ENCODE results near the gene UBE2Q2. TPM values are rescaled to one million over a fixed set of nuclear protein-coding genes. Genes with fewer than 3 reads are reported as not detected.
"Not testable (repeated sequence)": the region's sequence is repeated elsewhere in the genome, so short reads cannot be mapped to it uniquely, and the experiment has no call there.

The UBE2Q2 gene
- polyA plus RNA-seq, 1 donor from 2014 or later = 83.8 TPM

DNA sequence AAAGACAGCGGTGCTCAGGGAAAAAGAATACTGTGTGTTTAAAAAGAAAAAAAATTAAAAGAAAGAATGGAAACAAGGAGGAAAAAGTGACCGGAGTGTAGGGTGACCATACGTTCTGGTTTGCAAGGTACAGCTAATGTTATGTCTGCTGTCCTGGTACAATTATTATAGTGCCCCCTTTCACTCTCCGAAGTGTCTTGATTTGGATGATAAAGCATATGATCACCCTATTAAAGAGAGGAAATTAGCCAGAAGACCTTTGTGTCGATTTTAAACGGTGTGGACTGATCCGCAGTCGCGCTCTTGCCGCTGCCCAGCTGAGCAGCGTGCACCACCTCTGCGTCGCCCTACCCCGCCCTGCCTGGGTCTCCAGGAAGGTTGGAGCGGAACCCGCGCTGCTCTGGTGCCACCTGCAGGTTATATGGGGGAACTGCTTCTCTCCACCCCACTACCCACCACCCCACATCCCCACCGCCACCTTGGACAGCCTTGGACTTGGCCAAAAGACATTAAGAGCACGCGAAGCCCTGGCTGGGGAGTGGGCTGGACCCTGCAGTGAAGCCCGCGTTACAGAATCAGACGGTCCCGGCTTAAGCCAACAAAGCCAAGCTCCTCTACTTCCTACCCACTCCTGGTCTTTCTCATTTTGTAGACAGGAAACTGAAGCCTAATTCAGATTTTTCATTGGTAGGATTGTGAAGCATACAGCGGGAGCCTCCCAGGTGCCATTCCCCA lies 41.2 kb upstream of the UBE2Q2 start:
- H2AFZ ChIP-seq (ENCODE audit: low read depth, low read length) = no peak overlapping the region
- no peak overlapping the region for H3K4me2 ChIP-seq (ENCODE audit: low read length)
- H3K27me3 ChIP-seq (ENCODE audit: insufficient read depth, low read depth, low read length) = peaks cover 11% of the 10 kb centered on the region
- H3K36me3 ChIP-seq (ENCODE audit: insufficient read depth, low read length) = no peaks in the 10 kb centered on the region
- H4K20me1 ChIP-seq (ENCODE audit: insufficient read depth) = no peaks in the 10 kb centered on the region
- TF ChIP-seq SMC3 (conservative IDR thresholded peaks at IDR 0.05; ENCODE audit: poor library complexity) = peak; percentile 82
- TF ChIP-seq TAF1 (IDR thresholded peaks at IDR 0.05; ENCODE audit: low read depth) = no peak
- TF ChIP-seq RAD21 (conservative IDR thresholded peaks at IDR 0.05) = peak; percentile 89
- TF ChIP-seq, protein P1, sequence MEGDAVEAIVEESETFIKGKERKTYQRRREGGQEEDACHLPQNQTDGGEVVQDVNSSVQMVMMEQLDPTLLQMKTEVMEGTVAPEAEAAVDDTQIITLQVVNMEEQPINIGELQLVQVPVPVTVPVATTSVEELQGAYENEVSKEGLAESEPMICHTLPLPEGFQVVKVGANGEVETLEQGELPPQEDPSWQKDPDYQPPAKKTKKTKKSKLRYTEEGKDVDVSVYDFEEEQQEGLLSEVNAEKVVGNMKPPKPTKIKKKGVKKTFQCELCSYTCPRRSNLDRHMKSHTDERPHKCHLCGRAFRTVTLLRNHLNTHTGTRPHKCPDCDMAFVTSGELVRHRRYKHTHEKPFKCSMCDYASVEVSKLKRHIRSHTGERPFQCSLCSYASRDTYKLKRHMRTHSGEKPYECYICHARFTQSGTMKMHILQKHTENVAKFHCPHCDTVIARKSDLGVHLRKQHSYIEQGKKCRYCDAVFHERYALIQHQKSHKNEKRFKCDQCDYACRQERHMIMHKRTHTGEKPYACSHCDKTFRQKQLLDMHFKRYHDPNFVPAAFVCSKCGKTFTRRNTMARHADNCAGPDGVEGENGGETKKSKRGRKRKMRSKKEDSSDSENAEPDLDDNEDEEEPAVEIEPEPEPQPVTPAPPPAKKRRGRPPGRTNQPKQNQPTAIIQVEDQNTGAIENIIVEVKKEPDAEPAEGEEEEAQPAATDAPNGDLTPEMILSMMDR (IDR thresholded peaks at IDR 0.05; ENCODE audit: poor library complexity, severe bottlenecking) = peak; percentile 80
- TF ChIP-seq EP300 (conservative IDR thresholded peaks at IDR 0.05; ENCODE audit: poor library complexity, severe bottlenecking) = no peak
- no peak for TF ChIP-seq EZH2 (IDR thresholded peaks at IDR 0.05; ENCODE audit: borderline replicate concordance, insufficient read depth, low read length, poor library complexity, severe bottlenecking)
- no peak for TF ChIP-seq REST (IDR thresholded peaks at IDR 0.05; ENCODE audit: borderline replicate concordance)
- TF ChIP-seq POLR2AphosphoS5 (IDR thresholded peaks at IDR 0.05) = no peak
- TF ChIP-seq MXI1 (conservative IDR thresholded peaks at IDR 0.05; ENCODE audit: poor library complexity, severe bottlenecking) = peak; percentile 37
- H3K9ac ChIP-seq (ENCODE audit: low read length) = no peak overlapping the region
- no peaks in the 10 kb centered on the region for H3K9me3 ChIP-seq (ENCODE audit: low read length)
- no peak overlapping the region for H3K27ac ChIP-seq (ENCODE audit: low read length)
- H3K79me2 ChIP-seq (replicated peaks; ENCODE audit: insufficient read depth, low read length) = no peaks in the 10 kb centered on the region
- no peaks in the 10 kb centered on the region for H3K9me2 ChIP-seq (ENCODE audit: insufficient read depth, low read length)
- peak overlapping the region; percentile 57 for H3K4me3 ChIP-seq (ENCODE audit: low read length)
- no peaks in the 10 kb centered on the region for H3F3A ChIP-seq (ENCODE audit: insufficient read depth, low read length, poor library complexity, severe bottlenecking)

DNA sequence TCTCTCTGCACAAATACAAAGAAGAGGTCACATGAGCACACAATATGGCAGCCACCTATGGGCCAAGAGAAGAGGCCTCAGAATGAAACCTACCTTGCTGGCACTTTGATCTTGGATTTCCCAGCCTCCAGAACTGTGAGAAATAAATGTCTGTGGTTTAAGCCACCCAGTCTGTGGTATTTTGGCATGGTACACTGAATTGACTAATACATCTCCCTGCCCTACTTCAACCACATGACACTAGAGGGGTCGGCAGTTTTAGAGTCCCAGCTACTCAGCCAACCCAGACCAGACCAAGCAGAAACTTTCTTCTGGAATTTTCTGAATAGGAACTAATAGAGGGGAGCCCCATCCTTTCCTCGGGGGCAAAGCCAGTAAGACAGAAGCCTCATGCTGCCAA lies 35.8 kb upstream of the UBE2Q2 start:
- H3K27ac ChIP-seq (ENCODE audit: low read length); H3K27me3 ChIP-seq (ENCODE audit: insufficient read depth, low read depth, low read length): not testable (repeated sequence)

DNA sequence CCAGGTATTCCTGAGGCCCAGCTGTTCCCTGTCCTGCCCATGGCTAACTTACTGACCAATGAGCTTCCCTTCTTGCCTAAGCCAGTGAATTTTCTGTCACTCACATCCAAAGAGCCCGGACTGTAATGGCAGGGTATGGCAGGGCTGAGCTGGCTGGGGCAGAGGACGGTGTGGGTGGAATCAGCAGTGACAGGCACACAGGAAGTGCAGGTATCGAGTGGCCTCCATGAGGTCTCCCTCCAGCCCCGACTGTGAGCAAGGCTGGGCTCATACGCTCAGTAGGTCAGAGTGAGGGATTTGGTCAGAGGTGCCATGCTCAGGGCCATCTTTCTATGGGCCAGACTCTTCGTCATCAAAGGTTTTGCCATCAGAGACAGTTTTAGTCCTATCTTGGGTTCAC lies 35.2 kb upstream of the UBE2Q2 start:
- H3K9me3 ChIP-seq (ENCODE audit: low read length); H3K27me3 ChIP-seq (ENCODE audit: insufficient read depth, low read depth, low read length); H3K36me3 ChIP-seq (ENCODE audit: insufficient read depth, low read length); H3K27ac ChIP-seq (ENCODE audit: low read length); H4K20me1 ChIP-seq (ENCODE audit: insufficient read depth); H2AFZ ChIP-seq (ENCODE audit: low read depth, low read length); H3K4me2 ChIP-seq (ENCODE audit: low read length); H3K9ac ChIP-seq (ENCODE audit: low read length); H3F3A ChIP-seq (ENCODE audit: insufficient read depth, low read length, poor library complexity, severe bottlenecking); H3K4me3 ChIP-seq (ENCODE audit: low read length); H3K79me2 ChIP-seq (replicated peaks; ENCODE audit: insufficient read depth, low read length); H3K9me2 ChIP-seq (ENCODE audit: insufficient read depth, low read length): not testable (repeated sequence)

More for the DNA sequence above, 35.8 kb upstream of the UBE2Q2 start:
- H3F3A ChIP-seq (ENCODE audit: insufficient read depth, low read length, poor library complexity, severe bottlenecking); H3K9me3 ChIP-seq (ENCODE audit: low read length); H3K4me2 ChIP-seq (ENCODE audit: low read length); H3K9me2 ChIP-seq (ENCODE audit: insufficient read depth, low read length); H4K20me1 ChIP-seq (ENCODE audit: insufficient read depth); H3K4me3 ChIP-seq (ENCODE audit: low read length); H3K36me3 ChIP-seq (ENCODE audit: insufficient read depth, low read length); H3K79me2 ChIP-seq (replicated peaks; ENCODE audit: insufficient read depth, low read length); H2AFZ ChIP-seq (ENCODE audit: low read depth, low read length); H3K9ac ChIP-seq (ENCODE audit: low read length): not testable (repeated sequence)
